Tibial artery (tissue), 4 donors: Measurements from ENCODE around the gene RIMS1.

Experiments used
- DNase-seq, 2 donors: peaks; one replicate each; pipeline ENCODE4 v3.0.0-alpha.2; 2019
- H3K27ac ChIP-seq, 2 donors: fragments of 200-600 bp; sonication (generic) in 1 of 2; 1 replicate in 1 of 2; 2 replicates in 1 of 2; pipeline ENCODE4 v1.5.1; 2018 to 2019; ENCODE audit warnings: mild to moderate bottlenecking in 1 of 2
- H3K27me3 ChIP-seq, 2 donors: fragments of 200-600 bp; sonication (generic) in 1 of 2; one replicate each; pipeline versions ENCODE4 v1.5.1 to v1.6.0; 2016 to 2019
- H3K36me3 ChIP-seq, 3 donors: fragments of 200-600 bp; sonication (generic) in 2 of 3; one replicate each; pipeline ENCODE4 v1.5.1; 2016 to 2019; ENCODE audit warnings: mild to moderate bottlenecking in 2 of 3
- H3K4me1 ChIP-seq, 4 donors: fragments of 200-600 bp; sonication (generic) in 2 of 4; 1 replicate in 3 of 4; 2 replicates in 1 of 4; pipeline ENCODE4 v1.5.1; 2016 to 2019
- H3K4me3 ChIP-seq, 2 donors: fragments of 200-600 bp; sonication (generic) in 1 of 2; 1 replicate in 1 of 2; 2 replicates in 1 of 2; pipeline ENCODE4 v1.5.1; 2018 to 2019; ENCODE audit warnings: mild to moderate bottlenecking in 2 of 2
- H3K9me3 ChIP-seq, 3 donors: fragments of 200-600 bp; sonication (generic) in 1 of 3; one replicate each; pipeline ENCODE4 v1.5.1; 2016 to 2019
- intact Hi-C: fragments of 100-400 bp; cut with DNase I; formaldehyde crosslinking; loops from one replicate; pipeline ENCODE4 v1.15.0; 2023; ENCODE audit warnings: low total_unique reads
- TF ChIP-seq, protein P1 (sequence below), 2 experiments: fragments of 200-600 bp in 1 of 2; fragments of 450-650 bp in 1 of 2; IDR thresholded peaks; one replicate each; pipeline ENCODE4 v1.5.1; 2017 to 2019; ENCODE audit warnings: antibody characterized with exemption in 2 of 2, mild to moderate bottlenecking in 1 of 2, moderate library complexity in 1 of 2

The RIMS1 gene

GRCh38 chr6:71900642-71901041 lies 14.3 kb downstream of the RIMS1 start:
- no peaks in the 10 kb centered on the region for H3K9me3 ChIP-seq
- no peaks in the 10 kb centered on the region for H3K36me3 ChIP-seq
- no peaks in the 10 kb centered on the region for H3K27me3 ChIP-seq
- intact Hi-C loops: no loop called here
- no peak overlapping the region for H3K4me3 ChIP-seq
- no peak for DNase-seq
- TF ChIP-seq, protein P1, sequence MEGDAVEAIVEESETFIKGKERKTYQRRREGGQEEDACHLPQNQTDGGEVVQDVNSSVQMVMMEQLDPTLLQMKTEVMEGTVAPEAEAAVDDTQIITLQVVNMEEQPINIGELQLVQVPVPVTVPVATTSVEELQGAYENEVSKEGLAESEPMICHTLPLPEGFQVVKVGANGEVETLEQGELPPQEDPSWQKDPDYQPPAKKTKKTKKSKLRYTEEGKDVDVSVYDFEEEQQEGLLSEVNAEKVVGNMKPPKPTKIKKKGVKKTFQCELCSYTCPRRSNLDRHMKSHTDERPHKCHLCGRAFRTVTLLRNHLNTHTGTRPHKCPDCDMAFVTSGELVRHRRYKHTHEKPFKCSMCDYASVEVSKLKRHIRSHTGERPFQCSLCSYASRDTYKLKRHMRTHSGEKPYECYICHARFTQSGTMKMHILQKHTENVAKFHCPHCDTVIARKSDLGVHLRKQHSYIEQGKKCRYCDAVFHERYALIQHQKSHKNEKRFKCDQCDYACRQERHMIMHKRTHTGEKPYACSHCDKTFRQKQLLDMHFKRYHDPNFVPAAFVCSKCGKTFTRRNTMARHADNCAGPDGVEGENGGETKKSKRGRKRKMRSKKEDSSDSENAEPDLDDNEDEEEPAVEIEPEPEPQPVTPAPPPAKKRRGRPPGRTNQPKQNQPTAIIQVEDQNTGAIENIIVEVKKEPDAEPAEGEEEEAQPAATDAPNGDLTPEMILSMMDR (IDR thresholded peaks at IDR 0.05): no peak
- no peaks in the 10 kb centered on the region for H3K4me1 ChIP-seq
- no peak overlapping the region for H3K27ac ChIP-seq

DNA sequence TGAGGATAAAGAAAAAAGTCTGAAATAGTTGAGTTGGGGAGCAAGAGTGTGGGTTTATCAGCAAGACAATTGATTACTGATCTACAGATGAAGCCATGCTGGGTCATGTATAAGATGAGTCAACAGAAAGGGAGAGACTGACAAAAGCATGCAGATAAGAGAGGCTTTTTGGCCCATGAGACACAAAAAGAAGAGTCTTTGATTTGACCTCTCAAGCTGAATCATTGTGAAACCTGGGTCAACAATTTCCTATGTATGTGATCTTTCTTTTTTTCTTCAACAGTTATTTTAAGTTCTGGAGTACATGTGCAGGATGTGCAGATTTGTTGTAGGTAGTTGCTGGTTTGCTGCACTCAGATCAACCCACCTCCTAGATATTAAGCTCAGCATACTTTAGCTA lies 15.9 kb downstream of the RIMS1 start:
- TF ChIP-seq, protein P1 (IDR thresholded peaks at IDR 0.05): no peak
- Histone ChIP-seq H3K4me3 (no peak overlapping the region), H3K9me3 (no peaks in the 10 kb centered on the region), H3K27ac (no peak overlapping the region), H3K36me3 (no peaks in the 10 kb centered on the region), H3K4me1 (no peaks in the 10 kb centered on the region), H3K27me3 (no peaks in the 10 kb centered on the region)
- DNase-seq: no peak
- intact Hi-C loops: no loop called here

DNA sequence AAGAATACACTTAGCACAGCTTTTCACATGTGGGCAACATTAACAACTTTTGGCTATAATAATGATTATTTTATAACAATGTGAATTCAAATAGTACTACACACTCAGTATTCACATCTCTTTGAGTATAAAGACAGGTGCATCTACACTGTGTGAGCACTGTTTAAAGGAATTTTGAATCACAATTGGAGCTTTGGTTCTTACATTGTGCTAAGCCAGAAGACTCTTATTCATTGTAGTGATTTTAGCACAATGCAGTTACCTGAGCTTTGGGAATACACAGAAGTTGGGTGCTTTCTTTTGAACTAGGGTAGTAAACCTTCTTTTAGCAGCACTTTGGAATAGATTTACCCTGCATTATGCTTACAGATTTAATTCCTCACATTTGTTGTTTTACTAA lies 20.5 kb downstream of the RIMS1 start:
- no peaks in the 10 kb centered on the region for H3K27me3 ChIP-seq
- H3K9me3 ChIP-seq: no peaks in the 10 kb centered on the region
- no peak for DNase-seq
- TF ChIP-seq, protein P1 (IDR thresholded peaks at IDR 0.05): no peak
- no peaks in the 10 kb centered on the region for H3K36me3 ChIP-seq
- no peak overlapping the region for H3K27ac ChIP-seq
- no peak overlapping the region for H3K4me3 ChIP-seq
- intact Hi-C loops: no loop called here
- H3K4me1 ChIP-seq: no peaks in the 10 kb centered on the region

GRCh38 chr6:71908162-71908765 lies 21.9 kb downstream of the RIMS1 start:
- DNase-seq: no peak
- Histone ChIP-seq H3K9me3 (no peaks in the 10 kb centered on the region), H3K4me1 (no peaks in the 10 kb centered on the region), H3K27me3 (no peaks in the 10 kb centered on the region), H3K4me3 (no peak overlapping the region), H3K27ac (no peak overlapping the region), H3K36me3 (no peaks in the 10 kb centered on the region)
- intact Hi-C loops: no loop called here
- TF ChIP-seq, protein P1 (IDR thresholded peaks at IDR 0.05): no peak

DNA sequence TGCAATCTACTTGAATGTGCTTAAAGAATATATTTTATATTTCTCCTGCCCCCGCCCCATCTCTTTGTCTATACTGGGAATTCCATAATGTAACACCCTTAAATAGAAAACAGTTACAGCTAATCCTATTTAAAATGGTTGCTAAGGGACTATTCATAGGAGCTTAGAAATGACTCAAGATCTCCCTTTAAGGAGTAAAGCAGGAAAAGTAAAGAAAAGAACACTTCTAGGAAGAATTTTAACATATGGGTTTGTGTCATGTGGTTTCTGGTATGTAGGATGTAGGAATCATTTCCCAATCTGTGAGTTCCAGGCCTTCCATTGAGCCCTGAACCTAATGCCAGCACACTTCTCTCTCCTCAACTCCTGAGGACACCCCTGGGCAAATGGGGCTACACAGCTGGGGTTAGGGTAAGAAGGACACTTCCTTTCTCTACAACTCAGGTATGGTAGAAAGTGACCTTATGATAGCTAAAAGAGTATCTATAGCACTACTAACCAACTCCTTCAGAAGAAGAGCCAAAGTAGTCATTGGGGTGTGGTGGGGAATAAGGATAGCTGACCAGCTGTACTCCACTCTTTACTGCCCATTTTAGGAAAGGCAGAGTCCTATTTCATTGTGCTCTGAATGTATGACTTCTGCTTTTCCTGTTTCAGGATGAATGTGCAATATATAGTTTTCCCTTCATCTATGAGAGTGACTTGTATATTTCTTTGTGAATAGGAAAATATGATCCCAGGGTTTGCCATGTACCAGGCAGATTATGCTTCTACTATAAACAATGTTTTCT lies 27.3 kb downstream of the RIMS1 start:
- Histone ChIP-seq H3K27me3 (no peaks in the 10 kb centered on the region), H3K4me1 (no peaks in the 10 kb centered on the region), H3K4me3 (no peak overlapping the region), H3K36me3 (no peaks in the 10 kb centered on the region), H3K9me3 (no peaks in the 10 kb centered on the region), H3K27ac (no peak overlapping the region)
- TF ChIP-seq, protein P1 (IDR thresholded peaks at IDR 0.05): no peak
- DNase-seq: no peak
- intact Hi-C loops: no loop called here
